ENCODE data around the gene CPNE4.

The CPNE4 gene

DNA sequence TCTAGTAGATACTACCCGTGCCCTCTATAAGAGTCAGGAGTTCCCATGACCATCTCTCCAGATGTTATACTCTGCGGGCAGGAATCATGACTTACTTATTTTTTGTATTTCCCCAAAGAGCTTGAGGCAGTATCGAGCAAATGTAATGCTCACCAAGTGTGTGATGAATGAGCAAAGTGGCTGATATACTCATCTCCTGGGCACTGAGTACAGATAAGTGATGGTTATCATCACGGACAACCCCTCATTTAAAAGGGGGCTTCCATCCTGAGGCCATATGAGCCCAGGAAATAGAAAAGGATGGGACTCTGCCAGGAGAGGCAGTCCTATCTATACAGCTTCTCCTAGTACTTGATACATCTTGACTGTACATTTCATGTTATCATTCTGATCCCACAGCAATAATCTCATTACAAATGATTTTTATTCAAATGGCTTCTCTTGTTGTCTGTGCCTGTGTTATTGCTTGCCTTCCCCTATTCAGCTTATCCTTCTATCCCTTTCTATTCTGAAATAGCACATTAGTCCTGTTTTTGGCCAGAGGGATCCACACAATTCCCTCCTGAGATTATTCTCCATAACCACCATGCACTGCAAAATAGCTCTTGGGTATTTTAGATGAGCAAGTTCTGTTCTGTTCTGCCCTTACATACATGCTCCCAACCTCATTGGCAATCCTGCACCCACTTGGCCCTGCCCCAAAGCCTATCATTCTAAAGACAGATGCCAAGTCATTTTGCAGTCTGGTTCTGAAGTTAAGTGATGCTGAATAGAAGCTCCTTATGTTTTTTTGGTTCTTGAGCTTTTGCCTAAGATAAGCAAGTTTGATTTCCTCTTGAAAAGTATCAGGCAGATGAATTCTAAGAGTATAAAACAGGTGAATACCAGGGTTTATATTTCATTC, 484.0 kb downstream of the CPNE4 start:
- DNase-seq (ENCODE audit: low read depth in 1 of 2, low spot score in 1 of 2): no peak
- in situ Hi-C loops (cut with HindIII; ENCODE audit: low pct_unique_long_range_greater_than_20kb, low sequenced_read_pairs): no loop called here
- no peak for TF ChIP-seq JUND (IDR thresholded peaks at IDR 0.05; ENCODE audit: low read depth)

DNA sequence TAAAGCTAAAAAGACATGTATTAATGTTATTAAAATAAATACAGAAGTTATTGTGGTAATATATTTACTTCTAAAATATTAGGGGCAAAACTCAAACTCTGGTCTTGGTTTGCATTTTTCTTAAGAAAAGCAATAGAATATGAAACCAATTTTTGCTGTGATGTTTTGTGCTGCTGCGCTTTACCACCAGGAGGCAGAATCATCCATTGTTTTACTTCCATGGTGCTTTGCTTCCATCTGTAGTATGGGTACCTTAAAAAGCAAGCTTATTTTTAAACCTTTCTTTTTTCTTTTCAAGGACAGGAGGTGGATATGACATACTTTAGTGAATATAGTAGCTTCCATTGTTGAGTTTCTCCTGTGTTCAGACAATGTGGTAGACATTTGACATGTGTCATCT, 485.5 kb downstream of the CPNE4 start:
- in situ Hi-C loops (cut with HindIII; ENCODE audit: low pct_unique_long_range_greater_than_20kb, low sequenced_read_pairs): no loop called here
- DNase-seq (ENCODE audit: low read depth in 1 of 2, low spot score in 1 of 2): no peak
- TF ChIP-seq JUND (IDR thresholded peaks at IDR 0.05; ENCODE audit: low read depth): no peak

DNA sequence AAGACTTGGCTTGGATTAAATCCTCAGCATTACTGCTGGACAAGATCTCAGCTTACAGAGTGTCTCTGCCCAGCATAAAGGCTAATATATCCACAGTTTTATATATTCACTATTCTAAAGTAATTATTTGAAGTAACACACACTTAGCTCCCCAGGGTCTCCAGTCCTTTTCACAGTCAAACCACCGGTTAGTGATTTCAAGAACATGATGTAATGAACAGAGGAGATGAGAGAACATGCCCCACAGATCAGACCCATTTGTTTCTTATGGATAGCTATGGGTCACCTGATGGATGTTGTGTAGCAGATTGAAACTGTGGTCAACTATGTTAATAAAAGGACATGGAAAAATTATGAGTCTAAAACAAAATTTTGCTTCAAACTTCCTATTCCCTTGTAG, 487.2 kb downstream of the CPNE4 start:
- in situ Hi-C loops (cut with HindIII; ENCODE audit: low pct_unique_long_range_greater_than_20kb, low sequenced_read_pairs): no loop called here
- no peak for DNase-seq (ENCODE audit: low read depth in 1 of 2, low spot score in 1 of 2)
- no peak for TF ChIP-seq JUND (IDR thresholded peaks at IDR 0.05; ENCODE audit: low read depth)

DNA sequence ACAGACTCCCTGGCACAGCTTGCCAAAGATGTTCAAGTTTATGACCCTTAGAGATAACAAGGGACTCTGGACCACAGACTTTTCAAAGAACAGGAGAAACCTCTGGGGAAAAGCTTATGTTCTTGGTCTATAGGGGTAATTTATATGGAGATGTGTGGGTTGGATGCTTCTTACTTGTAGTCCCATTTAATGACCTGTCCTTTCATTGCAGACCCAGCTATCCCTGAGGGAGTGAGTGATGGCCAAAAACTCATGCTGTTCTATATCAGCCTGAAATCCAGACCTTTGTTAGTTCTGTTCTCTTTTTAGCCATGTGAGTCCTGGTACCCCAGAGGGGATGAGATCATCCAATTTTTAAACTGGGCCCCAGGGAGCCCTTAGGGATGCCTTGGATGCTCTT, 488.4 kb downstream of the CPNE4 start:
- TF ChIP-seq JUND (IDR thresholded peaks at IDR 0.05; ENCODE audit: low read depth): no peak
- no peak for DNase-seq (ENCODE audit: low read depth in 1 of 2, low spot score in 1 of 2)
- in situ Hi-C loops (cut with HindIII; ENCODE audit: low pct_unique_long_range_greater_than_20kb, low sequenced_read_pairs): no loop called here

DNA sequence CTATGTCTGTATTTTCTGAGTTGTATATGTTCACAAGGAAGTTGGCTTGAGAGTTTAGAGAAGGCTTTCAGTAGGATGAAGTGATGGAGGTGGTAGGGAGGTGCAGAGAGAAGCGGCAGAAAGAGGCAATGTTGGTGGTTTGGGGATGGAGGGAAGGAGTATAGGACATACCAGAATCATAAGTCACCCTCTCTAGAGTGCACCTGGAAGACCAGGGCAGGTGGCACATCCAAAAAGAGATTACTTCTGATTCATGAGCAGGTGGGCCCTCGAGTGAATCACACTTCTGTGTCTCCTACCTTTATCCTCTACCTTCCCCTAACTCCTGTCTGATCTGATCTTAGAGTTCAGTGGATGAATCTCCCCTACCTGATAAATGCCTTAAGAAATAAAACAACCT, 490.3 kb downstream of the CPNE4 start:
- in situ Hi-C loops (cut with HindIII; ENCODE audit: low pct_unique_long_range_greater_than_20kb, low sequenced_read_pairs): no loop called here
- TF ChIP-seq JUND (IDR thresholded peaks at IDR 0.05; ENCODE audit: low read depth): no peak
- DNase-seq (ENCODE audit: low read depth in 1 of 2, low spot score in 1 of 2): no peak

DNA sequence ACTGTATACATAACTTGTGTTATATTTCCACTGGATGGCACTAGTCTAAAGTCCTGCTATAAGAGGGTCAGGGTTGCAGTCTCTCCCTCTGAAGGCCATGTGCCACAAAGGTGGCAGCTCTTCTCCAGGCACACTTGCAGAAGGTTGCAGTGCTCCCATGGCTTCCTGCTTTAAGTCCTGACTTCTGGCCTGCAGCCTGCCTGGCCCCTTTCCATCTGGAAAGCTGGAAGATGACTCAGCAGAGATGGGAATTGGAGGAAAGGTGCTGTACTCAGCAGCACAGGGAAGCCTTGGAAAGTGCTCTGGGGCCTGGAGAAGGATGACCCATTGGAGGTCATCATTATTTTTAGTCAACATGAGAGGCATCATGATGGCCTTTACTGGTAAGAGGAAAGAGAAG, 491.1 kb downstream of the CPNE4 start:
- DNase-seq (ENCODE audit: low read depth in 1 of 2, low spot score in 1 of 2): peak in 1 of 2 experiments; percentile 31
- TF ChIP-seq JUND (IDR thresholded peaks at IDR 0.05; ENCODE audit: low read depth): no peak

DNA sequence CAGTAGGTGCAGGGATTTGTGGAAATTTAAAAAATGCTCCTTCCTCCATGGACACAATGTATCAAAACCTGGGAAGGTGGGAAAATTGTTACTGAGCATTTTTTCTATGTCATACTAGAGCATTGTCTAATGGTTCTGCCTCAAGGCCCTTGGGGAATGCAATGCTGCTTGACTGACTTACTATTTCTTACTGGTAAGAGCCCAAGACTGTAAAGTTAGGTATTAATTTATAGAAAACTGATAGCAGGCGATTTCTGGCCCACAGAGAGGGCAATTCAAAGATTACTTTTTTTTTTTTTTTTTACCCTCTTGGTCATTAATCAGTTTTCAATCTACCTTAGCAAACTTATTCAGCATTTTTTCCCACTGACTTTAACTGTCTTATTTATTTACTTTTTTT, 493.5 kb downstream of the CPNE4 start:
- no peak for TF ChIP-seq JUND (IDR thresholded peaks at IDR 0.05; ENCODE audit: low read depth)
- in situ Hi-C loops (cut with HindIII; ENCODE audit: low pct_unique_long_range_greater_than_20kb, low sequenced_read_pairs): no loop called here
- no peak for DNase-seq (ENCODE audit: low read depth in 1 of 2, low spot score in 1 of 2)

More for the DNA sequence above, 491.1 kb downstream of the CPNE4 start:
- in situ Hi-C loops (cut with HindIII; ENCODE audit: low pct_unique_long_range_greater_than_20kb, low sequenced_read_pairs): no loop called here

DNA sequence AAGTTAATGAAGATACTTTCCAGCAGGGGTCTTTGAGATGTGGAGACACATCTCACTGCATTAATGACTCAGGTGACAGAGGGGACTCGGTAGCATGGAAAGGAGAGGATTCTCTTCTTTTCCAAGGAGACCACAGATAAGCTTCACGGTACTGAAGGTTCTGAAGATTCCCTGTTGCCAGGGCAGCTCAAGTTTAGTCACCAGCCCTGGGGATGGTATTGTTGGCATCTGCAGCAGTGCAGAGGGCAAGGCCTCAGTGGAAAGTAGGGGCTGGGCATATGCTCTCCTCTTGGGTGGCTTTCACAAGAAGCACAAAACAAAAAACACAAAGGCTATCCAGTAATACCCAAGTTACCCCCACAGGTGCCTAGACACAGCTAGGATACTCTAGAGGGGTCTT, 494.0 kb downstream of the CPNE4 start:
- DNase-seq (ENCODE audit: low read depth in 1 of 2, low spot score in 1 of 2): no peak
- in situ Hi-C loops (cut with HindIII; ENCODE audit: low pct_unique_long_range_greater_than_20kb, low sequenced_read_pairs): no loop called here
- TF ChIP-seq JUND (IDR thresholded peaks at IDR 0.05; ENCODE audit: low read depth): no peak

DNA sequence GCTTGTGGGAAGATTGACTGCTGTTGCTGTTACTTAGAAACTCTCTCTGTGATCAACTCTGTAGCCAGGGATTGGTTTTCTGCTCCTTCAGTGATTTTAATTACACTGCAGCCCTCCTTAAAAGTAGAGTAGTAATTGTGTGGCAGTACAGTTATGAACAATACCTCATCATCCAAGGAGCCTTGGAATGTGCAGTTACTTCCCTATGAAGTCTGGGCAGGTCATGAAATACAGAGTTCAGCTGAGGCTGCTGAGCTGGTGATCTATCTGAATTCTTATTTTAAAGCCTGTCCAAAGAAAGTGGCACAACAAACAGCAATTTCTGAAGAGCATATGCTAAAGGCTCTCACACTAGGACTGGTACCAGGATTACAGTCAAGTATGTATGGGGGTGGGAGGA, 494.7 kb downstream of the CPNE4 start:
- DNase-seq (ENCODE audit: low read depth in 1 of 2, low spot score in 1 of 2): no peak
- TF ChIP-seq JUND (IDR thresholded peaks at IDR 0.05; ENCODE audit: low read depth): no peak
- in situ Hi-C loops (cut with HindIII; ENCODE audit: low pct_unique_long_range_greater_than_20kb, low sequenced_read_pairs): no loop called here

DNA sequence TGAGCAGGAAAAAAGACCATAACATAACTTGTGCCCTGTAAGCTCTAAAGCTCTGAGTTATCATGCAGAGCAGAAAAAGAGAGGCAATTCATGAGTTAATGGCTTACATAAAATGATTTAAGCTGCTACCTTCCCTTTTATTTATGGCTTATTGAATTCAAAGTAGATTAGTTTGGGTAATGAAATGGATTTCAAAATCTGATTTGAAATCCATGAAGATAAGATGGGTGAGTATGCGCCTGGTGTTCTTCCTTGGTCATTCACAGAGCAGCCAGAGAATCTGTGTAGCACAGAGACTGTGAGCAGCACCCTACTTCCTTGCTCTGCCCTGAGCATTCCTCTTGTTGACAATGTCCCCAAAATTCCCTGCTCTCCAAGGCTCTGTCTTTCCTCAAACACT, 495.8 kb downstream of the CPNE4 start:
- DNase-seq (ENCODE audit: low read depth in 1 of 2, low spot score in 1 of 2): no peak
- TF ChIP-seq JUND (IDR thresholded peaks at IDR 0.05; ENCODE audit: low read depth): no peak
- in situ Hi-C loops (cut with HindIII; ENCODE audit: low pct_unique_long_range_greater_than_20kb, low sequenced_read_pairs): no loop called here

DNA sequence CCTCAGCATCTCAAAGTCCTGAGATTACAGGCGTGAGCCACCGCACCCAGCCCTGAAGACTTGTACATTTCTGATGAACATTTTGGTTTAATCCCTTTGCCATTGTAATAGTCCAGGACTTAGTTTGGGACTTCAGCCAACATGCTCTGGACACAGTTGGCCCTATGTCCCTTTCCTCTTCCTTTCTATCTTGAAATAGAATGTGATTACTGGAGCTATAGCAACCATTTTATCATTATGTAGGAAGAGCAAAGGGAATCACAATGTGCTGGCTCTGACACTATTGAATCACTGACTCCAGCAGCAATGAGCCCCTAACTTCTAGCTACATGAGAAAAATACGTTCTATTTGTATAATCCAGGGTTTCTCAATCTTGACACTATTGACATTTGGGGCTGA, 497.3 kb downstream of the CPNE4 start:
- DNase-seq (ENCODE audit: low read depth in 1 of 2, low spot score in 1 of 2): no peak
- in situ Hi-C loops (cut with HindIII; ENCODE audit: low pct_unique_long_range_greater_than_20kb, low sequenced_read_pairs): no loop called here
- TF ChIP-seq JUND (IDR thresholded peaks at IDR 0.05; ENCODE audit: low read depth): no peak

DNA sequence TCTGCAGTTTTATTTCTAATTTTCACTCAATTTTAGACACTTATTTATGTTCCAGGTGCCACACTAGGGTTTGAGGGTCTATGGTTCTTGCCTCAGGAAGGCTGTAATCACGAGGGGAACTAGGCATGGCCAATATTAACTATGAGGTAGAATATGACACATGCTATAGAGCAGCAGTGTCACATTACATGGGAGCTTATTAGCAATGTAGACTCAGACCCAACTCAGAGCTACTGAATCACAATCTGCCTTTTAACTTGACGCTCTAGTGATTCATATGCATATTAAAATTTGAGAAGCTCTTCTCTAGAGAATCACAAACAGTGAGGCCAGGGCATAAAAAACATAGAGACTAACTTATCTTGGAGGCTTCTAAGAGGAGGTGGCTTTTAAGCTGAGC, 499.2 kb downstream of the CPNE4 start:
- no peak for DNase-seq (ENCODE audit: low read depth in 1 of 2, low spot score in 1 of 2)
- TF ChIP-seq JUND (IDR thresholded peaks at IDR 0.05; ENCODE audit: low read depth): no peak

DNA sequence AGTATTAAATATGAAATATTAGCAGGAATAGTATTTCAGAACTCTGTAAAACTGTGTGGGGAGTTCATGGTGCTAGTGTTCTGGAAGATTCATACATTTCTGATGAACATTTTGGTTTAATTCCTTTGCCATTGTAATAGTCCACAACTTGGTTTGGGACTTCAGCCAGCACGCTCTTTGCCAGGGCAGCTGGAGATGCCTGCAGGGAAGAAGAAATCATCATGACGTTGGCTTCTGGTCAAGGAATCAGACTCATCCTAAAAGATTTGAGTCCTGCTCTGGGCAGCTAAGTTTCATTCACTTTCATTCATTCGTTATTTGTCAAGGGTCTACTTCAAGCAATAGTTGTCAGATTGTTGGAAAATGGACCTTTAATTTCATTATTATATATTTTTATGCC, 499.7 kb downstream of the CPNE4 start:
- no peak for TF ChIP-seq JUND (IDR thresholded peaks at IDR 0.05; ENCODE audit: low read depth)
- no peak for DNase-seq (ENCODE audit: low read depth in 1 of 2, low spot score in 1 of 2)
- in situ Hi-C loops (cut with HindIII; ENCODE audit: low pct_unique_long_range_greater_than_20kb, low sequenced_read_pairs): no loop called here

More for the DNA sequence above, 499.2 kb downstream of the CPNE4 start:
- in situ Hi-C loops (cut with HindIII; ENCODE audit: low pct_unique_long_range_greater_than_20kb, low sequenced_read_pairs): no loop called here

DNA sequence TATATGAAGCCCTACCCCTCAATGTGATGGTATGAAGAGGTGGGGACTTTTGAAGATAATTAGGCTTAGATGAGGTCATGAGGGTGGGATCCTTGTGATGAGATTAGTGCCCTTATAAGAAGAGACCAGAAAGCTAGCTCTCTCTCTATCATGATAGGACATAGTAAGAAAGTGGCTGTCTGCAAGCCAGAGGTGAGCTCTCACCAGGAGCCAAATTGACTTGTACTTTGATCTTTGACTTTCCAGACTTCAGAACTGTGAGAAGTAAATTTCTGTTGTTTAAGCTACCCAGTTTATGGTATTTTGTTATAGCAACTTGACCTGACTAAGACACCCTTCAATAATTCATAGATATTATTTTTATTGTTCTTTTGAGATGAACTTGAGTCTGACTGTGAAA, 502.2 kb downstream of the CPNE4 start:
- DNase-seq (ENCODE audit: low read depth in 1 of 2, low spot score in 1 of 2): no peak
- in situ Hi-C loops (cut with HindIII; ENCODE audit: low pct_unique_long_range_greater_than_20kb, low sequenced_read_pairs): no loop called here
- TF ChIP-seq JUND (IDR thresholded peaks at IDR 0.05; ENCODE audit: low read depth): no peak
